ENCODE results near the gene HIVEP3.

The HIVEP3 gene

DNA sequence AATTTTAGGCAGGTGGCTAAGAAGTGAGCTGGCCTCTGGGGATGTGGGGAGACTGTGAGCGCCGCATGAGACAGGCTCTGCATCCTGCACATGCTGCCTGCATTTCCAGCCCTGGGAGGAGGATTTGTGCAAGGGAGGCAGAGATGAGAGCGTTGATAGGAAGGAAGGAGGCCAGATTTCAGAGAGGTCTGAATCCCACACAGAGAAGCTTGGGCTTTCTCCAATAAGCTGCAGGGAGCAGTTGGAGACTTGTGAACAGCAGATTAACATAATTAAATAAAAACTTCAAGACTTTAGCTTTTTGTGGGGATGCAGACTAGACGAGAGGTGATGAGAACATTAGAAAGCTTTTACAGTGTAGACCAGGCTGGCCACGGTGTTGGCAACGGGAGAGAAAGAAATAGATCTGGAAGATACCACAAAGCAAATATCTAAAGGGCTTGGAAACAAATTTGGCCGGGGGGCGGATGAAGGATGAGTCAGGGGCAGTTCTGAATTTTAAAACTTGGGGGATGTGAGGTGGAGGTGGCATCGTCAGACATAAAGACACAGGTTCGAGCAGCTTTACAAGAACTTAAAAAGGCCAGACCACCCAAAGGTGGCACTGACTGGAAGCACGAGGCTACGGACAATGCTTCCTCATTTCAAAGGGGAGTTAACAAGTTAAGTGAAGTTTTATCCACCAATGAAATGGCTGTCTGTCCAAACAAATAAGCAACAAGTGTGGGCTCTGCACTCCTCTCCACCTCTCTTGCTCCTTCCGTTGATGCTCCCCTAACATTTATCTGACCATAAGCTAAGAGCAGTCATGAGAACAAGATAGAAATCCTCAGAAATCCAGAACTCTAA lies 57.0 kb downstream of the HIVEP3 start (continued):
- TF ChIP-seq, protein P1, sequence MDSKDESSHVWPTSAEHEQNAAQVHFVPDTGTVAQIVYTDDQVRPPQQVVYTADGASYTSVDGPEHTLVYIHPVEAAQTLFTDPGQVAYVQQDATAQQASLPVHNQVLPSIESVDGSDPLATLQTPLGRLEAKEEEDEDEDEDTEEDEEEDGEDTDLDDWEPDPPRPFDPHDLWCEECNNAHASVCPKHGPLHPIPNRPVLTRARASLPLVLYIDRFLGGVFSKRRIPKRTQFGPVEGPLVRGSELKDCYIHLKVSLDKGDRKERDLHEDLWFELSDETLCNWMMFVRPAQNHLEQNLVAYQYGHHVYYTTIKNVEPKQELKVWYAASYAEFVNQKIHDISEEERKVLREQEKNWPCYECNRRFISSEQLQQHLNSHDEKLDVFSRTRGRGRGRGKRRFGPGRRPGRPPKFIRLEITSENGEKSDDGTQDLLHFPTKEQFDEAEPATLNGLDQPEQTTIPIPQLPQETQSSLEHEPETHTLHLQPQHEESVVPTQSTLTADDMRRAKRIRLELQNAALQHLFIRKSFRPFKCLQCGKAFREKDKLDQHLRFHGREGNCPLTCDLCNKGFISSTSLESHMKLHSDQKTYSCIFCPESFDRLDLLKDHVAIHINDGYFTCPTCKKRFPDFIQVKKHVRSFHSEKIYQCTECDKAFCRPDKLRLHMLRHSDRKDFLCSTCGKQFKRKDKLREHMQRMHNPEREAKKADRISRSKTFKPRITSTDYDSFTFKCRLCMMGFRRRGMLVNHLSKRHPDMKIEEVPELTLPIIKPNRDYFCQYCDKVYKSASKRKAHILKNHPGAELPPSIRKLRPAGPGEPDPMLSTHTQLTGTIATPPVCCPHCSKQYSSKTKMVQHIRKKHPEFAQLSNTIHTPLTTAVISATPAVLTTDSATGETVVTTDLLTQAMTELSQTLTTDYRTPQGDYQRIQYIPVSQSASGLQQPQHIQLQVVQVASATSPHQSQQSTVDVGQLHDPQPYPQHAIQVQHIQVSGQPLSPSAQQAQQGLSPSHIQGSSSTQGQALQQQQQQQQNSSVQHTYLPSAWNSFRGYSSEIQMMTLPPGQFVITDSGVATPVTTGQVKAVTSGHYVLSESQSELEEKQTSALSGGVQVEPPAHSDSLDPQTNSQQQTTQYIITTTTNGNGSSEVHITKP (tag by site-specific recombination; IDR thresholded peaks at IDR 0.05), result peak; percentile 89
- TF ChIP-seq, protein P2, sequence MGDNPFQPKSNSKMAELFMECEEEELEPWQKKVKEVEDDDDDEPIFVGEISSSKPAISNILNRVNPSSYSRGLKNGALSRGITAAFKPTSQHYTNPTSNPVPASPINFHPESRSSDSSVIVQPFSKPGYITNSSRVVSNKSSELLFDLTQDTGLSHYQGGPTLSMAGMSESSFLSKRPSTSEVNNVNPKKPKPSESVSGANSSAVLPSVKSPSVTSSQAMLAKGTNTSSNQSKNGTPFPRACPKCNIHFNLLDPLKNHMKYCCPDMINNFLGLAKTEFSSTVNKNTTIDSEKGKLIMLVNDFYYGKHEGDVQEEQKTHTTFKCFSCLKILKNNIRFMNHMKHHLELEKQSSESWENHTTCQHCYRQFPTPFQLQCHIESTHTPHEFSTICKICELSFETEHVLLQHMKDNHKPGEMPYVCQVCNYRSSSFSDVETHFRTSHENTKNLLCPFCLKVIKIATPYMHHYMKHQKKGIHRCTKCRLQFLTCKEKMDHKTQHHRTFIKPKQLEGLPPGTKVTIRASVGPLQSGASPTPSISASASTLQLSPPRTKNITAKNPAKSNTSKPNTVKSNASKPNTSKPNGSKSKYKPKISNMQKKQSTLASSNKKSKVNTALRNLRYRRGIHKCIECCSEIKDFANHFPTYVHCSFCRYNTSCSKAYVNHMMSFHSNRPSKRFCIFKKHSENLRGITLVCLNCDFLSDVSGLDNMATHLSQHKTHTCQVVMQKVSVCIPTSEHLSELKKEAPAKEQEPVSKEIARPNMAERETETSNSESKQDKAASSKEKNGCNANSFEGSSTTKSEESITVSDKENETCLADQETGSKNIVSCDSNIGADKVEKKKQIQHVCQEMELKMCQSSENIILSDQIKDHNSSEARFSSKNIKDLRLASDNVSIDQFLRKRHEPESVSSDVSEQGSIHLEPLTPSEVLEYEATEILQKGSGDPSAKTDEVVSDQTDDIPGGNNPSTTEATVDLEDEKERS (tag by site-specific recombination; IDR thresholded peaks at IDR 0.05), result no peak
- no peak for TF ChIP-seq ZNF423 (tag by site-specific recombination; IDR thresholded peaks at IDR 0.05)
- TF ChIP-seq GLIS1 (tag by site-specific recombination; IDR thresholded peaks at IDR 0.05), result peak; percentile 71
- TF ChIP-seq, protein P3, sequence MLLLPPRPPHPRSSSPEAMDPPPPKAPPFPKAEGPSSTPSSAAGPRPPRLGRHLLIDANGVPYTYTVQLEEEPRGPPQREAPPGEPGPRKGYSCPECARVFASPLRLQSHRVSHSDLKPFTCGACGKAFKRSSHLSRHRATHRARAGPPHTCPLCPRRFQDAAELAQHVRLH (tag by site-specific recombination; IDR thresholded peaks at IDR 0.05), result no peak
- no peak for TF ChIP-seq ZNF391 (tag by site-specific recombination; IDR thresholded peaks at IDR 0.05; ENCODE audit: borderline replicate concordance, low read depth)
- no peak for TF ChIP-seq KLF1 (tag by site-specific recombination; IDR thresholded peaks at IDR 0.05)

DNA sequence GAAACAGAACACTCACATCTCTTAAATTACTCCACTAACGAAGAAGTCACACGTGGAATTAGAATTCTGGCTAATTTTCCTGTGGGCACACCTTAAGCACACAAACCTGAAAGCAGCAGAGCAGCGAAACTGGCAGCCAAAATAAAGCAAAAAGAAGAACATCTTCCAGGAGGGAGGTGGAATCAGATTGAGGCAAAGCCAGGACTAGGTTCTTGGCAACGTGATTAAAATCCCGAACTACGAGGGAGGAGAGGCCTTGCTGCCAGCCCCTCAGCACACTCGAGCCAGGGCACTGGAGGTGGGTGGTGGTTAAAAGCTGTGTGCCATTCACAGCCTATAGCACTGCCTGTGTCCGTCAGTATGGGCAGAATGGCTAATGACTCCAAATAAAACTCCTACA lies 58.0 kb downstream of the HIVEP3 start:
- ChIA-PET CTCF (interaction anchor here (0.7 to 1.4 kb wide), 4 partner anchors 39 to 442 kb away, joined by 3 to 4 read pairs (median 3); no protein-coding TSS in a partner anchor), POLR2A (no interaction called here)
- H3K4me3 ChIP-seq (ENCODE audit: low read depth, low read length), result no peak overlapping the region
- H3K4me1 ChIP-seq (ENCODE audit: control insufficient read depth, insufficient read depth, low read length), result peaks cover 15% of the 10 kb centered on the region
- no peaks in the 10 kb centered on the region for H3K36me3 ChIP-seq (ENCODE audit: control insufficient read depth in 2 of 2, insufficient read depth in 1 of 2, low read length in 2 of 2)
- no peak overlapping the region for H3K27ac ChIP-seq (ENCODE audit: extremely low read depth, low read depth, low read length)
- H3K9me3 ChIP-seq (ENCODE audit: control insufficient read depth, insufficient read depth, low read depth, low read length), result no peaks in the 10 kb centered on the region
- TF ChIP-seq ZIC2 (tag by site-specific recombination; IDR thresholded peaks at IDR 0.05) (no peak), ZNF621 (tag by site-specific recombination; IDR thresholded peaks at IDR 0.05) (no peak), WT1 (tag by site-specific recombination; IDR thresholded peaks at IDR 0.05) (no peak), ZNF138 (tag by site-specific recombination; IDR thresholded peaks at IDR 0.05; ENCODE audit: borderline replicate concordance) (no peak), ZNF311 (tag by site-specific recombination; IDR thresholded peaks at IDR 0.05; ENCODE audit: borderline replicate concordance) (no peak), ZNF423 (tag by site-specific recombination; IDR thresholded peaks at IDR 0.05) (no peak)

DNA sequence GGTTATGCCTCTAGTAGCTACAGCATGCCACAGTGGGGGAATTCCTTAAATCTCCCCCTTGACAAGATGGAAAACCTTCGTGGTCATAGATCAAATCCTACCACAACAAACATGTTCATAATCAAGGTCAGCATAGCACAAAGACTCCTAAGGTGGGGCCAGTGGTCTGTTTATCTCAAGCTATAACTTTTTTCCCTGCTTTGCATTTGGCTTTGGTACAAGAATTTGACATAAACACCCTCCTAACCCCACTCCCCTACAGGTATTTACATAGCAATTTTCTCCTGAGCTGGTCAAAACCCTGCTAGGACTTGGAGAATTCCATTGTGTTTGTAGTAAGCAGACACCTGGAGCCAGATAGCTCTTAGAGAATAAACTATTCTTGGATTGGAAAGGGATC lies 58.5 kb downstream of the HIVEP3 start:
- ChIA-PET POLR2A (no interaction called here), CTCF (interaction anchor here (0.7 kb wide), 2 partner anchors 175 to 442 kb away, joined by 3 read pairs; no protein-coding TSS in a partner anchor)
- no peaks in the 10 kb centered on the region for H3K36me3 ChIP-seq (ENCODE audit: control insufficient read depth in 2 of 2, insufficient read depth in 1 of 2, low read length in 2 of 2)
- H3K9me3 ChIP-seq (ENCODE audit: control insufficient read depth, insufficient read depth, low read depth, low read length), result no peaks in the 10 kb centered on the region
- H3K27ac ChIP-seq (ENCODE audit: extremely low read depth, low read depth, low read length), result no peak overlapping the region
- peaks cover 15% of the 10 kb centered on the region for H3K4me1 ChIP-seq (ENCODE audit: control insufficient read depth, insufficient read depth, low read length)
- no peak overlapping the region for H3K4me3 ChIP-seq (ENCODE audit: low read depth, low read length)
- no peak for TF ChIP-seq ZNF266 (tag by site-specific recombination; IDR thresholded peaks at IDR 0.05; ENCODE audit: low read depth)
- TF ChIP-seq WT1 (tag by site-specific recombination; IDR thresholded peaks at IDR 0.05), result peak; percentile 84
- TF ChIP-seq ZNF707 (tag by site-specific recombination; IDR thresholded peaks at IDR 0.05), result no peak
- no peak for TF ChIP-seq ZNF223 (tag by site-specific recombination; IDR thresholded peaks at IDR 0.05)
- TF ChIP-seq ZNF843 (tag by site-specific recombination; IDR thresholded peaks at IDR 0.05), result no peak
- no peak for TF ChIP-seq ZNF501 (tag by site-specific recombination; IDR thresholded peaks at IDR 0.05)
- TF ChIP-seq ZIC2 (tag by site-specific recombination; IDR thresholded peaks at IDR 0.05), result no peak
- TF ChIP-seq ZNF621 (tag by site-specific recombination; IDR thresholded peaks at IDR 0.05), result no peak
- no peak for TF ChIP-seq ZNF785 (tag by site-specific recombination; IDR thresholded peaks at IDR 0.05)
- no peak for TF ChIP-seq ZSCAN23 (tag by site-specific recombination; IDR thresholded peaks at IDR 0.05)
- TF ChIP-seq ZNF292 (tag by site-specific recombination; IDR thresholded peaks at IDR 0.05; ENCODE audit: borderline replicate concordance, low read depth), result no peak
- TF ChIP-seq, protein P4, sequence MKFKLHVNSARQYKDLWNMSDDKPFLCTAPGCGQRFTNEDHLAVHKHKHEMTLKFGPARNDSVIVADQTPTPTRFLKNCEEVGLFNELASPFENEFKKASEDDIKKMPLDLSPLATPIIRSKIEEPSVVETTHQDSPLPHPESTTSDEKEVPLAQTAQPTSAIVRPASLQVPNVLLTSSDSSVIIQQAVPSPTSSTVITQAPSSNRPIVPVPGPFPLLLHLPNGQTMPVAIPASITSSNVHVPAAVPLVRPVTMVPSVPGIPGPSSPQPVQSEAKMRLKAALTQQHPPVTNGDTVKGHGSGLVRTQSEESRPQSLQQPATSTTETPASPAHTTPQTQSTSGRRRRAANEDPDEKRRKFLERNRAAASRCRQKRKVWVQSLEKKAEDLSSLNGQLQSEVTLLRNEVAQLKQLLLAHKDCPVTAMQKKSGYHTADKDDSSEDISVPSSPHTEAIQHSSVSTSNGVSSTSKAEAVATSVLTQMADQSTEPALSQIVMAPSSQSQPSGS (tag by site-specific recombination; IDR thresholded peaks at IDR 0.05; ENCODE audit: low read depth), result no peak
- TF ChIP-seq ZNF521 (tag by site-specific recombination; IDR thresholded peaks at IDR 0.05), result no peak
- TF ChIP-seq ZNF155 (tag by site-specific recombination; IDR thresholded peaks at IDR 0.05), result no peak

All from HEK293 (cell line).